ENCODE data around the gene ASXL1.

ASXL1 gene

DNA sequence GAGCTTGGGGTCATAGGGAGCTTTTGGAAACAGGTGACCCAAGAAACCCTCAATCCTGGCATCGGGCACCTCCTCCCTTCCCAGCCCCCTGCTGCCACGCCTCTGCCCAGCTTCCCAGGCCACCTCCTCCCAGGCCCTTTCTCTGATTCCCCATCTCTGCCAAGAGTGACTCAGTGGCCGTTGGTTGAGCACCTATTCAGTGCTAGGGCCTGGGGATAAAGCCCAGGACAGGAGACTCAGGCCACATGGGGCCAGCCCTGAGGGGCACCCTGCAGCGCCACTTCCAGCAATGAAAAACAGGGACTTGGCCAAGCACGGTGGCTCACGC, 110.1 kb downstream of the ASXL1 start:
- no peak overlapping the region for H3K27ac ChIP-seq
- TF ChIP-seq, protein P1, sequence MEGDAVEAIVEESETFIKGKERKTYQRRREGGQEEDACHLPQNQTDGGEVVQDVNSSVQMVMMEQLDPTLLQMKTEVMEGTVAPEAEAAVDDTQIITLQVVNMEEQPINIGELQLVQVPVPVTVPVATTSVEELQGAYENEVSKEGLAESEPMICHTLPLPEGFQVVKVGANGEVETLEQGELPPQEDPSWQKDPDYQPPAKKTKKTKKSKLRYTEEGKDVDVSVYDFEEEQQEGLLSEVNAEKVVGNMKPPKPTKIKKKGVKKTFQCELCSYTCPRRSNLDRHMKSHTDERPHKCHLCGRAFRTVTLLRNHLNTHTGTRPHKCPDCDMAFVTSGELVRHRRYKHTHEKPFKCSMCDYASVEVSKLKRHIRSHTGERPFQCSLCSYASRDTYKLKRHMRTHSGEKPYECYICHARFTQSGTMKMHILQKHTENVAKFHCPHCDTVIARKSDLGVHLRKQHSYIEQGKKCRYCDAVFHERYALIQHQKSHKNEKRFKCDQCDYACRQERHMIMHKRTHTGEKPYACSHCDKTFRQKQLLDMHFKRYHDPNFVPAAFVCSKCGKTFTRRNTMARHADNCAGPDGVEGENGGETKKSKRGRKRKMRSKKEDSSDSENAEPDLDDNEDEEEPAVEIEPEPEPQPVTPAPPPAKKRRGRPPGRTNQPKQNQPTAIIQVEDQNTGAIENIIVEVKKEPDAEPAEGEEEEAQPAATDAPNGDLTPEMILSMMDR (conservative IDR thresholded peaks at IDR 0.05) = no peak

DNA sequence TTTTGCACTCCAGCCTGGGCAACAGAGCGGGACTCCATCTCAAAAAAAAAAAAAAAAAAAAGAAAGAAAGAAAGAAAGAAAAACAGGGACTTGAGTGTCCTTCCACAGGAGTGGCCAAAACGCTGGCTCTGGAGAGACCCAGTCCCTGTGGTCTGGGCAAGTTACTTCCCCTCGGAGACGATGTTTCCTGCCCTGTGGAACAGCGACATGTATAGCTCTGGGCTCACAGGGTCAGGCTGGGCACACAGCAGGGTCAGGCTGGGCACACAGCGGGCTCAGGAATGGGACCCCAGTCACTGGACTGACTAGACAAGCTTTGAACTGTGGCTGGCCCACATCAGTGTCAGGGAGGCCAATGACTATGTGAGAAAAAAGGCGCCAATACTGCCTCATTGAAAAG, 110.7 kb downstream of the ASXL1 start:
- TF ChIP-seq, protein P1 (conservative IDR thresholded peaks at IDR 0.05) = no peak
- no peak overlapping the region for H3K27ac ChIP-seq

DNA sequence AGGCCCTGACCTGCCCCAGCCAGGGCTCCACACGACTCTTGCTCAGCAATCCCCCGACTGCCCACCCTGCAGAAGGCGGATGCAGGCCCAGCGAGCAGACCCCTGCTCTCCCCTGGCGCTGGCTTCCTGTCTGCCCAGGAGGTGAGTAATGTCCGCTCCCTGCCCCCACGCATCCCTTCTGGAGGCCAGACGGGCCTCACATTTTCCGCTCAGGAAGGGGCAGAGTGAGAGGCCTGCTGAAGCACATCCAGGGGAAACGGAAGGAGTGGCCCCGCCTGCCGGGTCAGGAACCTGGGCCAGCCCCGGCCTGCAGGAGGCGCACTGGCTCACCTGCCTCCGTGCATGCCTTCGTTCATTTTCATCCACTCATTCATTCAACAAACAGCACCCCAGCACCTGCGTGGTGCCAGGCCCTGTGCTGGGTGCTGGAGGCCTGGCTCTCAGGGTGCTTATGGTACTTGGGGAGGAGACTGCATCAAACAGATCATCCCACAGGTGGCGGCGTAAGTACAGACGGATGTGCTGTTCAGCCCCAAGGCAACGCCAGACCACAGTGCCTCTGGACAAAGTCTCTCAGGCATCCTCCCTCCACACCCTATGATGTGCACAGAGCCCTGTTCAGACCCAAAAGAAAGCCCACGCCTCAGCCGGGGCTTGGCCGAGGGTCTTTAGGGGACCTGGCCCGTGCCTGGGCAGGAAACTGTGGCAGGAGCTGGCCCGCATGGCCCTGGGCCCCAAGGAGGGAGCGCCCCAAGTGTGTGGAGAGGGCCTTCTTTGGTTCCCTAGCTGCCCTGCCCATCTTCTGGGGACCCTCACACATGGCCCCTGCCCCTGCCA, 112.1 kb downstream of the ASXL1 start:
- no peak overlapping the region for H3K27ac ChIP-seq
- TF ChIP-seq, protein P1 (conservative IDR thresholded peaks at IDR 0.05) = peak; percentile 63

DNA sequence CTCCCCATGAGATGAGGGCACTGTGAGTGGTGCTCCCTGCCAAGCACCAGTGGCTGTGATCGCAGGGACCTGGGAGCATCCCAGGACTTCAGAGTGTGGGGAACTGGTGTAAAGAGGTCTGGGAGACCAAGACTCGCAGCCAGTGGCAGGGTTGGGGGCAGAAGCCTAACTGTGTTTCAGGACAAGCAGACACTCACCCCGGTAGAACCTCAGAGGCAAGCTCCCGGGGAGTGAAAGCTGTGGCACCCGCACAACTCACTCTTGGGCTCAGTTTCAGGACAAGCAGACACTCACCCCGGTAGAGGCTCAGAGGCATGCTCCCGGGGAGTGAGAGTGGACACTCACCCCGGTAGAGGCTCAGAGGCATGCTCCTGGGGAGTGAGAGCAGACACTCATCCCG, 112.8 kb downstream of the ASXL1 start:
- H3K27ac ChIP-seq = no peak overlapping the region
- TF ChIP-seq, protein P1 (conservative IDR thresholded peaks at IDR 0.05) = no peak

DNA sequence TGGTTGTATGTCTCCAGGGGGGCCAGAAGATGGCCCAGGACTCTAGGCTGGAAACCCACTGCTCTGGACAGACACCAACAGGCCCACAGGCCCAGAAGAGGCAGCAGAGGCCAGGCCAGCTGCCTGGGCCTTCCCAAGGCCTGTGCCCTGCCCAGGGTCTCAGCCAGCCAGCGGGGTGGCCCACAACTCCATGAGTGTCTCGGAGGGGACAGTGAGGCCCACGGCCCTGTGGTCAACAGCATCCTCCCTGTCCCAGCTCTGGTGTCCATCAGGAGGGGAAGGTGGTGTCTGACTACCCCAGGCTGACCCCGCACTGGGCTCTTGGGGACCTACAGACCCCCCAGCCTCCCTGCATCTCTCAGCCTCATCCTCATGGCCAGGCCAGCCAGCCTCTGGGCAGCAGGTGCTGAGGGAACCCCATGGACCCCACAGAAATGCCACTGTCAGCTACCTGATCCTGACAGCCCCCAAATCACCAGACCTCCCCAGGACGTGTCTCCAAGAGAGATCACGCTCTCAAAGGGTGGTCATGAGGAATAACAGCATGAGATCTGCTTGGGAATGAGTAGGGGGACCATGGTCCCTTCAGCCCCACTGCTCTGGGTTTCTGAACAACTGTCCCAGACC, 114.6 kb downstream of the ASXL1 start:
- H3K27ac ChIP-seq = no peak overlapping the region
- TF ChIP-seq, protein P1 (conservative IDR thresholded peaks at IDR 0.05) = no peak

DNA sequence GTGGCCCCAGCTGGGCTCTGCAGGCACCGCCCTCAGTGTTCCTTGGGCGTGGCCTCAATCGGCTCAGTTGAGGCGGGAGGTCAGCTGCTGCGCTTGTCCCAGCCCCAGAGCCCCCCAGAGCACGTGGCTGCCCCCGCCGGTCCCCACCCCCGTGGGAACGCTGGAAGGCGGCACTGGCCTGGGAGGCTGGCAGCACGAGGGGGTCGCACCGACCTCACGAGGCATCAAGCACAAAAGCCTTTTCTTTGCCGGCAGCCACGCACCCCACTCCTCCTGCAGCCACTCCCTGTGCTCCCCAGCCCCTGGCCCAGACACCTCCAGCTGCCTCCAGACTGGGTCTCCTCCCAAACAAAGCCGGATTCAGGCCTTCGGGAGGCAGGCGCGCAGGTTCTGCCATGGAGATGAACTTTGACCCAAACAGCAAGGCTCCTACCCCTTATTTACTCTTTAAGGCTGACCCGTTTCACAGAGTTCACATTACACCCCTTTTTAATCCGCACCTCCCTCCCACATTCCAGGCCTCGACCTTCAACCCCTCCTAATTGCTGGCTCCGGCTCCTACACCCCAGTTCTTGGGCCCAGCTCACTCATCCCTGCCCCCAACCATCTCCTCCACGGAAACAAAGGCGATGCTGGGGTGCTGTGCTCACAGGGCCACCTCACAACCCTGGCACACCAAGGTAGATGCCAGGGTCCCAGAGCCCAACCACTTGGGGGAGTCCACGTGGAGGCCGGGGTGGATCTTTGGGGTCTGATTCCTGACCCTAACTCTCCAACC, 115.3 kb downstream of the ASXL1 start:
- TF ChIP-seq, protein P1 (conservative IDR thresholded peaks at IDR 0.05) = no peak
- no peak overlapping the region for H3K27ac ChIP-seq

DNA sequence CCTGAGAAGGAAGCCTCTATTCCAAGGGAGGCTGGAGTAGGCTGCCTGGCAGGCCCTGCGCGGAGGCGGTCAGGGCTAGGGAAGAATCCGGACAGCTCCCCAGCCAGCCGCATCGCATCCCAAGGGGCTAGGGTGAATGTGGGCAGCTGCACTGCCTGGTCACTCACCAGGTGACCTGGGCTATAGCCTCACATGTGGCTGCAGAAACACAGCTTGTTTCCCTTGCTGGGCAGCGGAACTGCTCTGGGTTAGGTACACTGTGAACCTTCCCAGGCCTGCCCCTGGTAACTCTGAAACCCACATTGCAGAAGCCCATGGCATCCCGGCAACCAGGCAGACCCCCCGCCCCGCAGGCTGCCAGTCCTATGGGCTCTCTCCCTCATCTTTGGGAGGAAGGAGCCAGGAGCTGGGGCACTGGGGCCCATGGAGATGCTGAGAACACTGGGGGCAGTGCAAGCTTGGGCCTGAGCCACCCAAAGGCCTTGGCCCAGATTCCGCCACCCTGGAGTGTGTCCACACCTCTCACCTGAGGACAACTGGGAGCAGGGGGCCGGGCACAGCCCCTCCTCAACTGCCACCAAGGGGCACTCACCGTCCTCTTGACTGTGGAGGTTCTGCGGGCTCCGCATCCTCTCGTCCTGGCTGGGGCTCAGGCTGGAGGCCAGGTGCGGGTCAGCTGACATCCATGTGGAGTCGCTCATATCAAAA, 116.0 kb downstream of the ASXL1 start:
- no peak overlapping the region for H3K27ac ChIP-seq

More for the DNA sequence above, 116.0 kb downstream of the ASXL1 start:
- TF ChIP-seq, protein P1 (conservative IDR thresholded peaks at IDR 0.05) = no peak

All from VCaP (cell line).